HTR-8/SVneo (cell line): ENCODE measurements around the gene CTNNA1.
"Not testable (repeated sequence)": the region's sequence is repeated elsewhere in the genome, so short reads cannot be mapped to it uniquely, and the experiment has no call there.

Experiments used
- DNase-seq: peaks from one replicate; pipeline ENCODE4 v3.0.0; 2011; ENCODE audit warnings: low spot score, mixed read lengths; ENCODE audit not compliant: insufficient read length
- FAIRE-seq: peaks from 2 replicates; lab custom pipeline; 2011; peaks lifted over from hg19 to GRCh38; lab: Jason Lieb, UNC

Gene CTNNA1

GRCh38 chr5:138724470-138725146 is 28.6 kb upstream of the CTNNA1 start:
- FAIRE-seq (no peak), DNase-seq (no peak)

- FAIRE-seq (peak; percentile 51), DNase-seq (peak; percentile 76)
Observed at GRCh38 chr5:138725153-138725817, 27.9 kb upstream of the CTNNA1 start.

GRCh38 chr5:138725818-138726416 is 27.3 kb upstream of the CTNNA1 start:
- FAIRE-seq (no peak), DNase-seq (no peak)

GRCh38 chr5:138726848-138727247 is 26.4 kb upstream of the CTNNA1 start:
- DNase-seq (no peak), FAIRE-seq (no peak)

GRCh38 chr5:138730496-138730895 is 22.7 kb upstream of the CTNNA1 start:
- not testable (repeated sequence) for FAIRE-seq, DNase-seq

- DNase-seq: no peak
- no peak for FAIRE-seq
Observed at GRCh38 chr5:138732466-138732865, 20.8 kb upstream of the CTNNA1 start.

GRCh38 chr5:138732933-138733332 is 20.3 kb upstream of the CTNNA1 start:
- FAIRE-seq: no peak

GRCh38 chr5:138733509-138733908 is 19.7 kb upstream of the CTNNA1 start:
- no peak for FAIRE-seq

More at GRCh38 chr5:138732933-138733332, 20.3 kb upstream of the CTNNA1 start:
- DNase-seq: no peak

GRCh38 chr5:138736293-138736692 is 16.9 kb upstream of the CTNNA1 start:
- DNase-seq: no peak

More at GRCh38 chr5:138733509-138733908, 19.7 kb upstream of the CTNNA1 start:
- no peak for DNase-seq

GRCh38 chr5:138737494-138738265 is 15.5 kb upstream of the CTNNA1 start:
- DNase-seq (no peak), FAIRE-seq (no peak)

More at GRCh38 chr5:138736293-138736692, 16.9 kb upstream of the CTNNA1 start:
- FAIRE-seq: no peak

GRCh38 chr5:138738399-138738798 is 14.8 kb upstream of the CTNNA1 start:
- FAIRE-seq (no peak), DNase-seq (no peak)

GRCh38 chr5:138739938-138740337 is 13.3 kb upstream of the CTNNA1 start:
- FAIRE-seq (no peak), DNase-seq (no peak)

GRCh38 chr5:138743484-138743883 is 9.7 kb upstream of the CTNNA1 start:
- FAIRE-seq (no peak), DNase-seq (no peak)

GRCh38 chr5:138745268-138745667 is 8.0 kb upstream of the CTNNA1 start:
- FAIRE-seq (no peak), DNase-seq (no peak)

GRCh38 chr5:138748630-138749081 is 4.6 kb upstream of the CTNNA1 start:
- DNase-seq (no peak), FAIRE-seq (no peak)

- DNase-seq, FAIRE-seq: not testable (repeated sequence)
Observed at GRCh38 chr5:138751344-138751743, 1.9 kb upstream of the CTNNA1 start.

- no peak for FAIRE-seq
- DNase-seq: no peak
Observed at GRCh38 chr5:138752341-138752950, 779 bp upstream of the CTNNA1 start.

GRCh38 chr5:138753794-138754698 is 821 bp downstream of the CTNNA1 start:
- DNase-seq (peak; percentile 70), FAIRE-seq (peak; percentile 16)

GRCh38 chr5:138754699-138755057 is 1.5 kb downstream of the CTNNA1 start:
- FAIRE-seq: no peak

More at GRCh38 chr5:138754699-138755057, 1.5 kb downstream of the CTNNA1 start:
- no peak for DNase-seq
